Measurements from ENCODE around the gene KCNJ5.
A peak's percentile ranks its signal among the peaks of the same experiment; 100 is the strongest.

KCNJ5 gene

GRCh38 chr11:128926437-128927107 is 35.4 kb downstream of the KCNJ5 start:
- no peak overlapping the region for H3K4me3 ChIP-seq (ENCODE audit: insufficient read depth in 1 of 2, low read depth in 1 of 2, low read length in 2 of 2)
- H3K79me1 ChIP-seq (replicated peaks; ENCODE audit: low read length, poor library complexity, severe bottlenecking): no peaks in the 10 kb centered on the region
- peaks cover 4% of the 10 kb centered on the region for H3K4me1 ChIP-seq (ENCODE audit: control insufficient read depth, insufficient read depth, low read depth, low read length)
- no peak overlapping the region for H3K14ac ChIP-seq (ENCODE audit: low read length in 2 of 2)
- no peak overlapping the region for H4K8ac ChIP-seq (ENCODE audit: low read length)
- no peak for DNase-seq
- H2AK5ac ChIP-seq (ENCODE audit: low read length, severe bottlenecking): no peak overlapping the region
- no peak overlapping the region for H2BK12ac ChIP-seq (ENCODE audit: low read length in 2 of 2)
- H3K36me3 ChIP-seq (ENCODE audit: control insufficient read depth in 1 of 2, insufficient read depth in 2 of 2, low read depth in 1 of 2, low read length in 2 of 2): no peaks in the 10 kb centered on the region
- no peak overlapping the region for H3K27ac ChIP-seq (ENCODE audit: low read length, poor library complexity, severe bottlenecking)
- H2BK5ac ChIP-seq (ENCODE audit: low read depth, low read length, poor library complexity, severe bottlenecking): no peak overlapping the region
- H2BK120ac ChIP-seq (ENCODE audit: low read depth, low read length): no peak overlapping the region
- H2BK15ac ChIP-seq (ENCODE audit: low read depth, poor library complexity, severe bottlenecking): no peak overlapping the region
- peaks cover 49 to 69% of the 10 kb centered on the region in 2 experiments for H3K27me3 ChIP-seq (ENCODE audit: control insufficient read depth in 1 of 2, insufficient read depth in 1 of 2, low read length in 2 of 2)
- H3K4ac ChIP-seq (ENCODE audit: low read depth in 1 of 2, low read length in 2 of 2): no peak overlapping the region
- no peak overlapping the region for H3K4me2 ChIP-seq (ENCODE audit: low read length, poor library complexity, severe bottlenecking)
- H3K9ac ChIP-seq (ENCODE audit: low read length): no peak overlapping the region
- H3K23ac ChIP-seq (ENCODE audit: low read length in 2 of 2): no peak overlapping the region
- 59% methylated on average over 17 of the region's 17 CpGs for WGBS
- H4K91ac ChIP-seq (ENCODE audit: low read length): no peak overlapping the region
- no peak overlapping the region for H2AFZ ChIP-seq (ENCODE audit: low read depth, low read length)
- no peak overlapping the region for H3K18ac ChIP-seq (ENCODE audit: low read depth in 1 of 2, low read length in 2 of 2)
- no peaks in the 10 kb centered on the region for H3K9me3 ChIP-seq (ENCODE audit: control insufficient read depth, low read length)

- no peak overlapping the region for H2BK5ac ChIP-seq (ENCODE audit: low read depth, low read length, poor library complexity, severe bottlenecking)
- H3K9me3 ChIP-seq (ENCODE audit: control insufficient read depth, low read length): no peaks in the 10 kb centered on the region
- no peak overlapping the region for H2AK5ac ChIP-seq (ENCODE audit: low read length, severe bottlenecking)
- H3K14ac ChIP-seq (ENCODE audit: low read length in 2 of 2): no peak overlapping the region
- no peak overlapping the region for H3K4ac ChIP-seq (ENCODE audit: low read depth in 1 of 2, low read length in 2 of 2)
- no peak overlapping the region for H4K91ac ChIP-seq (ENCODE audit: low read length)
- H3K27me3 ChIP-seq (ENCODE audit: control insufficient read depth in 1 of 2, insufficient read depth in 1 of 2, low read length in 2 of 2): peaks cover 50 to 66% of the 10 kb centered on the region in 2 experiments
- DNase-seq: no peak
- no peak overlapping the region for H2BK12ac ChIP-seq (ENCODE audit: low read length in 2 of 2)
- H3K18ac ChIP-seq (ENCODE audit: low read depth in 1 of 2, low read length in 2 of 2): no peak overlapping the region
- no peaks in the 10 kb centered on the region for H3K79me1 ChIP-seq (replicated peaks; ENCODE audit: low read length, poor library complexity, severe bottlenecking)
- no peak overlapping the region for H4K8ac ChIP-seq (ENCODE audit: low read length)
- no peak overlapping the region for H2BK120ac ChIP-seq (ENCODE audit: low read depth, low read length)
- H3K4me3 ChIP-seq (ENCODE audit: insufficient read depth in 1 of 2, low read depth in 1 of 2, low read length in 2 of 2): no peak overlapping the region
- WGBS: 86% methylated on average over 10 of the region's 11 CpGs
- H3K36me3 ChIP-seq (ENCODE audit: control insufficient read depth in 1 of 2, insufficient read depth in 2 of 2, low read depth in 1 of 2, low read length in 2 of 2): no peaks in the 10 kb centered on the region
- no peak overlapping the region for H2BK15ac ChIP-seq (ENCODE audit: low read depth, poor library complexity, severe bottlenecking)
- H3K9ac ChIP-seq (ENCODE audit: low read length): no peak overlapping the region
- H3K4me1 ChIP-seq (ENCODE audit: control insufficient read depth, insufficient read depth, low read depth, low read length): peaks cover 4% of the 10 kb centered on the region
- H3K23ac ChIP-seq (ENCODE audit: low read length in 2 of 2): no peak overlapping the region
- H2AFZ ChIP-seq (ENCODE audit: low read depth, low read length): no peak overlapping the region
- H3K27ac ChIP-seq (ENCODE audit: low read length, poor library complexity, severe bottlenecking): no peak overlapping the region
- H3K4me2 ChIP-seq (ENCODE audit: low read length, poor library complexity, severe bottlenecking): no peak overlapping the region
These were observed 35.9 kb downstream of the KCNJ5 start for GRCh38 chr11:128927108-128927461.

GRCh38 chr11:128927683-128928336 is 36.7 kb downstream of the KCNJ5 start:
- Histone ChIP-seq H3K27ac (ENCODE audit: low read length, poor library complexity, severe bottlenecking) (no peak overlapping the region), H3K9ac (ENCODE audit: low read length) (no peak overlapping the region), H3K4me1 (ENCODE audit: control insufficient read depth, insufficient read depth, low read depth, low read length) (peaks cover 4% of the 10 kb centered on the region), H3K14ac (ENCODE audit: low read length in 2 of 2) (peak overlapping the region in 1 of 2 experiments; percentile 6), H2BK5ac (ENCODE audit: low read depth, low read length, poor library complexity, severe bottlenecking) (no peak overlapping the region), H3K23ac (ENCODE audit: low read length in 2 of 2) (no peak overlapping the region), H3K79me1 (replicated peaks; ENCODE audit: low read length, poor library complexity, severe bottlenecking) (no peaks in the 10 kb centered on the region), H2AK5ac (ENCODE audit: low read length, severe bottlenecking) (no peak overlapping the region), H2BK12ac (ENCODE audit: low read length in 2 of 2) (no peak overlapping the region), H3K4ac (ENCODE audit: low read depth in 1 of 2, low read length in 2 of 2) (no peak overlapping the region), H3K36me3 (ENCODE audit: control insufficient read depth in 1 of 2, insufficient read depth in 2 of 2, low read depth in 1 of 2, low read length in 2 of 2) (no peaks in the 10 kb centered on the region), H3K4me2 (ENCODE audit: low read length, poor library complexity, severe bottlenecking) (no peak overlapping the region), H3K4me3 (ENCODE audit: insufficient read depth in 1 of 2, low read depth in 1 of 2, low read length in 2 of 2) (no peak overlapping the region), H3K9me3 (ENCODE audit: control insufficient read depth, low read length) (no peaks in the 10 kb centered on the region), H4K91ac (ENCODE audit: low read length) (no peak overlapping the region), H4K8ac (ENCODE audit: low read length) (no peak overlapping the region), H2BK120ac (ENCODE audit: low read depth, low read length) (no peak overlapping the region), H3K27me3 (ENCODE audit: control insufficient read depth in 1 of 2, insufficient read depth in 1 of 2, low read length in 2 of 2) (peaks cover 55 to 68% of the 10 kb centered on the region in 2 experiments), H2BK15ac (ENCODE audit: low read depth, poor library complexity, severe bottlenecking) (no peak overlapping the region), H3K18ac (ENCODE audit: low read depth in 1 of 2, low read length in 2 of 2) (no peak overlapping the region), H2AFZ (ENCODE audit: low read depth, low read length) (no peak overlapping the region)
- 83% methylated on average over 10 of the region's 12 CpGs for WGBS
- DNase-seq: no peak

- Histone ChIP-seq H3K27me3 (ENCODE audit: control insufficient read depth in 1 of 2, insufficient read depth in 1 of 2, low read length in 2 of 2) (peaks cover 57 to 72% of the 10 kb centered on the region in 2 experiments), H3K4me1 (ENCODE audit: control insufficient read depth, insufficient read depth, low read depth, low read length) (peaks cover 4% of the 10 kb centered on the region), H2BK120ac (ENCODE audit: low read depth, low read length) (no peak overlapping the region), H3K4me3 (ENCODE audit: insufficient read depth in 1 of 2, low read depth in 1 of 2, low read length in 2 of 2) (no peak overlapping the region), H3K4ac (ENCODE audit: low read depth in 1 of 2, low read length in 2 of 2) (no peak overlapping the region), H2BK15ac (ENCODE audit: low read depth, poor library complexity, severe bottlenecking) (no peak overlapping the region), H3K18ac (ENCODE audit: low read depth in 1 of 2, low read length in 2 of 2) (no peak overlapping the region), H2BK12ac (ENCODE audit: low read length in 2 of 2) (no peak overlapping the region), H3K9me3 (ENCODE audit: control insufficient read depth, low read length) (no peaks in the 10 kb centered on the region), H2AFZ (ENCODE audit: low read depth, low read length) (no peak overlapping the region), H3K4me2 (ENCODE audit: low read length, poor library complexity, severe bottlenecking) (no peak overlapping the region), H3K9ac (ENCODE audit: low read length) (no peak overlapping the region), H3K36me3 (ENCODE audit: control insufficient read depth in 1 of 2, insufficient read depth in 2 of 2, low read depth in 1 of 2, low read length in 2 of 2) (no peaks in the 10 kb centered on the region), H4K8ac (ENCODE audit: low read length) (no peak overlapping the region), H3K27ac (ENCODE audit: low read length, poor library complexity, severe bottlenecking) (no peak overlapping the region), H3K14ac (ENCODE audit: low read length in 2 of 2) (no peak overlapping the region), H3K23ac (ENCODE audit: low read length in 2 of 2) (no peak overlapping the region), H2AK5ac (ENCODE audit: low read length, severe bottlenecking) (no peak overlapping the region), H4K91ac (ENCODE audit: low read length) (no peak overlapping the region), H2BK5ac (ENCODE audit: low read depth, low read length, poor library complexity, severe bottlenecking) (no peak overlapping the region), H3K79me1 (replicated peaks; ENCODE audit: low read length, poor library complexity, severe bottlenecking) (no peaks in the 10 kb centered on the region)
- DNase-seq: no peak
- WGBS: 91% methylated on average over 5 of the region's 5 CpGs
These were observed 37.2 kb downstream of the KCNJ5 start for GRCh38 chr11:128928400-128928799.
